ENCODE measurements around the gene CAPZB.

Gene CAPZB

GRCh38 chr1:19339214-19339861 is 146.0 kb downstream of the CAPZB start:
- TF ChIP-seq CTCF (IDR thresholded peaks at IDR 0.05) = no peak

DNA sequence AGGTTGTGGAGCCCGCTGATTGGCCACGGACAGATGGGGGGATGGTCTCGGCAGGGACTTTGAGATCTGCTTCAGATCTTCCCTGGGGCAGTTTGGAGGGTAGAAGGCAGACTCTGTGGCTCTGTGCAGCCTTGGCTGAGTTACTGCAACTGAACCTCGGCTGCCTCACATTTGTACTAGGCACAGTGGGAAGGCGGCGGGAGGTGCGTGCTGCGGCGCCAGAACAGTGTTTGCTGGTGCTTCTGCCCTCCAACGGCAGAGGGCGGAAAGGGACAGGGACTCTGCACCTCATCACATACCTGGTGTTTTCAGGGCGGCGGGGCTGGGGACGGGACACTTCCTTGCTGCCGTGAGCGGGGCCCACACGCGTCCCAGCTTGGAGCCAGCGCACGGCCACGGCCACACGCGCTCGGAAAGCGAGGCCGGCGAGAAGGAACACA is 147.0 kb downstream of the CAPZB start:
- TF ChIP-seq CTCF (IDR thresholded peaks at IDR 0.05) = no peak

DNA sequence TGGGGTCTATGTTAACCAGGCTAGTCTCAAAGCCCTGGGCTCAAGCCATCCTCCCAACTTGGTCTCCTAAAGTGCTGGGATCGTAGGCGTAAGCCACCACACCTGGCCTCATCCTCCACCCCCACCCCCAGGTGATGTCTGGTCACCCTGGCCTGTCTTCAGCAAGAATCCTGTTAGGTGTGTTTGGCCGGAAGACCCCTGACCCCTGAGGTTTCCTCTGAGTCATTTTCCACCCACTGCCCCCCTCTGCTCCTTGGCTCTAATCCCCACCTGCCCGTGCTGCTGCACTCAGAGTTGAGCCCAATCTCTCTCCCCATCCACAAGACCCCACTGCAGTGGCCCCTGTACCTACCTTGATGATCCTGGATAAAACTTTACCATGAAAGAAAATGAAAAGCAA is 148.1 kb downstream of the CAPZB start:
- TF ChIP-seq CTCF (IDR thresholded peaks at IDR 0.05) = no peak

DNA sequence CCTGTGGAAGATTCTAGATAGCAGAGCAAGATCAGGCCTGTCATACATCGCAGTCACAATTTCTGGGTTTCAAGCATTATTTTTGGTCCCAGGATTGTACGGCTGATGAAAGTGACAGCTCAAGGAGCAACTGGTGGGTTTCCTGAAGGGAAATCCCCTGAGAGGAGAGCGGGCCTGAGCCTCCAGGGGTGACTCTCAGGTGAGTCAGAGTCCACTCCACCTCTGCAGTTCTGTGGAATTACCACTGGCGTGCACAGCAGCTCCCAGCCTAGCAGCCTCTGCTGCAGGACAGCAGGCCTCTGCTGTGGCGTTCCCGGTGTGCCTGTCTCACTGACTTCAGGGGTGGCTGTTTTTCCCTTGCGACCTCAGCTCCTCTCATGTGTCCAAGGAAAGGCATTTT is 148.8 kb downstream of the CAPZB start:
- TF ChIP-seq CTCF (IDR thresholded peaks at IDR 0.05) = no peak

GRCh38 chr1:19333587-19334354 is 151.6 kb downstream of the CAPZB start:
- no peak for TF ChIP-seq CTCF (IDR thresholded peaks at IDR 0.05)

GRCh38 chr1:19332832-19333231 is 152.5 kb downstream of the CAPZB start:
- TF ChIP-seq CTCF (IDR thresholded peaks at IDR 0.05) = no peak

GRCh38 chr1:19331262-19331878 is 154.0 kb downstream of the CAPZB start:
- no peak for TF ChIP-seq CTCF (IDR thresholded peaks at IDR 0.05)
